HepG2 (cell line): ENCODE data around the gene TUBB3. TPM values are rescaled to one million over a fixed set of nuclear protein-coding genes. Genes with fewer than 3 reads are reported as not detected.

Experiments used
- ARID3A ChIP-seq: IDR thresholded peaks from 2 replicates; pipeline ENCODE4 v1.6.1; 2012; ENCODE audit warnings: low read depth, low read length, improper control_type of control experiment
- CCDC6 ChIP-seq: sonication (generic); formaldehyde crosslinking; IDR thresholded peaks from 2 replicates; pipeline ENCODE4 v1.8.1; 2022; ENCODE audit warnings: mild to moderate bottlenecking, missing genetic modification reagents, moderate library complexity
- CEBPB ChIP-seq: IDR thresholded peaks from 2 replicates; pipeline ENCODE4 v1.6.1; 2011; ENCODE audit warnings: low read depth, low read length, improper control_type of control experiment, borderline replicate concordance
- KLF15 ChIP-seq: sonication (generic); formaldehyde crosslinking; IDR thresholded peaks from 2 replicates; pipeline ENCODE4 v1.8.1; 2023; ENCODE audit warnings: borderline replicate concordance, mild to moderate bottlenecking, inconsistent platforms, missing genetic modification reagents, mixed read lengths
- MLX ChIP-seq: IDR thresholded peaks from 2 replicates; pipeline ENCODE4 v1.6.1; 2016
- POLR2A ChIP-seq, 2 experiments: IDR thresholded peaks; 2 replicates each; pipeline ENCODE4 v1.6.1; 2011; ENCODE audit warnings: low read depth in 2 of 2, low read length in 2 of 2, mild to moderate bottlenecking in 1 of 2, moderate library complexity in 1 of 2; ENCODE audit not compliant: insufficient read depth in 1 of 2
- SALL2 ChIP-seq: sonication (generic); formaldehyde crosslinking; IDR thresholded peaks from 2 replicates; pipeline ENCODE4 v1.8.1; 2023; ENCODE audit warnings: mild to moderate bottlenecking, missing genetic modification reagents, inconsistent platforms
- UBTF ChIP-seq: sonication (generic); formaldehyde crosslinking; IDR thresholded peaks from 2 replicates; pipeline ENCODE4 v1.4.0; 2020; ENCODE audit warnings: mild to moderate bottlenecking, missing genetic modification reagents
- XRCC5 ChIP-seq: fragments of 200-400 bp; formaldehyde crosslinking; optimal IDR thresholded peaks from 2 replicates; pipeline ENCODE3; 2017; ENCODE audit warnings: mild to moderate bottlenecking, low read length
- ZBTB46 ChIP-seq: sonication (generic); formaldehyde crosslinking; IDR thresholded peaks from 2 replicates; pipeline ENCODE4 v1.4.0; 2020; ENCODE audit warnings: mild to moderate bottlenecking, missing genetic modification reagents, borderline replicate concordance
- ZC3H4 ChIP-seq: sonication (generic); formaldehyde crosslinking; IDR thresholded peaks from 2 replicates; pipeline ENCODE4 v1.4.0; 2020; ENCODE audit warnings: missing genetic modification reagents, borderline replicate concordance
- ZNF34 ChIP-seq: sonication (generic); formaldehyde crosslinking; IDR thresholded peaks from 2 replicates; pipeline ENCODE4 v1.4.0; 2020; ENCODE audit warnings: mild to moderate bottlenecking, missing genetic modification reagents, borderline replicate concordance
- ZNF773 ChIP-seq: sonication (generic); formaldehyde crosslinking; IDR thresholded peaks from 2 replicates; pipeline ENCODE4 v1.4.0; 2020; ENCODE audit warnings: missing genetic modification reagents, borderline replicate concordance
- polyA plus RNA-seq, 8 experiments: library from polyadenylated mRNA; depleted of rRNA in 3 of 8; stranded (reverse) in 7 of 8; unstranded in 1 of 8; fragments of >200 nt; fragmentation: Illumina TruSeq in 4 of 8; extraction: Trizol in 4 of 8; gene quantifications; 2 replicates each; pipeline versions ENCODE4 v1.2.1 to v1.2.3, GENCODE V29; 2011 to 2016; ENCODE audit warnings: low read depth in 4 of 8, missing spikeins in 1 of 8, mixed read lengths in 1 of 8; ENCODE audit not compliant: insufficient read depth in 1 of 8
- total RNA-seq, 5 experiments: library from RNA; depleted of rRNA; stranded (reverse); fragments of >200 nt; fragmentation: Illumina TruSeq; extraction: Trizol; gene quantifications; 2 replicates each; pipeline ENCODE4 v1.2.3, GENCODE V29; 2016; ENCODE audit warnings: low read depth in 1 of 5
- TF ChIP-seq, protein P1 (sequence below), 2 experiments: sonication (generic) in 1 of 2; formaldehyde crosslinking in 1 of 2; IDR thresholded peaks; 2 replicates each; pipeline versions ENCODE4 v1.4.0 to v1.6.1; 2018 to 2020; ENCODE audit warnings: missing genetic modification reagents in 2 of 2, borderline replicate concordance in 1 of 2, low read depth in 1 of 2, mild to moderate bottlenecking in 1 of 2, missing biosample characterization in 1 of 2
- TF ChIP-seq, protein P2 (sequence below): sonication (generic); formaldehyde crosslinking; IDR thresholded peaks from 2 replicates; pipeline ENCODE4 v1.4.0; 2020; ENCODE audit warnings: missing genetic modification reagents, mild to moderate bottlenecking, borderline replicate concordance

Gene TUBB3
- total and polyA plus RNA-seq, 2 of the 13 experiments (the other 11 are each of a cell fraction or from before 2014, with no cell fraction given) = 110 to 185 TPM

GRCh38 chr16:89873972-89874689 lies 49.0 kb upstream of the TUBB3 start (continued):
- no peak for TF ChIP-seq CEBPB
- no peak for TF ChIP-seq SALL2
- TF ChIP-seq ZNF773 (CRISPR knock-in tag) = no peak
- peak; percentile 54; the same call in 1 of the 2 replicates for TF ChIP-seq ZC3H4 (CRISPR knock-in tag)
- no peak for TF ChIP-seq ZNF34 (CRISPR knock-in tag)
- 0 out of 2 replicates have a peak, but pooled peaks have one; percentile 40 for TF ChIP-seq MLX
- peak in 1 of 2 experiments; percentile 65 for TF ChIP-seq POLR2A (IDR thresholded peaks at IDR 0.05; ENCODE audit: insufficient read depth in 1 of 2, low read depth in 2 of 2, low read length in 2 of 2)
- TF ChIP-seq, protein P1, sequence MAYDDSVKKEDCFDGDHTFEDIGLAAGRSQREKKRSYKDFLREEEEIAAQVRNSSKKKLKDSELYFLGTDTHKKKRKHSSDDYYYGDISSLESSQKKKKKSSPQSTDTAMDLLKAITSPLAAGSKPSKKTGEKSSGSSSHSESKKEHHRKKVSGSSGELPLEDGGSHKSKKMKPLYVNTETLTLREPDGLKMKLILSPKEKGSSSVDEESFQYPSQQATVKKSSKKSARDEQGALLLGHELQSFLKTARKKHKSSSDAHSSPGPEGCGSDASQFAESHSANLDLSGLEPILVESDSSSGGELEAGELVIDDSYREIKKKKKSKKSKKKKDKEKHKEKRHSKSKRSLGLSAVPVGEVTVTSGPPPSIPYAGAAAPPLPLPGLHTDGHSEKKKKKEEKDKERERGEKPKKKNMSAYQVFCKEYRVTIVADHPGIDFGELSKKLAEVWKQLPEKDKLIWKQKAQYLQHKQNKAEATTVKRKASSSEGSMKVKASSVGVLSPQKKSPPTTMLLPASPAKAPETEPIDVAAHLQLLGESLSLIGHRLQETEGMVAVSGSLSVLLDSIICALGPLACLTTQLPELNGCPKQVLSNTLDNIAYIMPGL (CRISPR knock-in tag; IDR thresholded peaks at IDR 0.05; ENCODE audit: borderline replicate concordance in 1 of 2, low read depth in 1 of 2) = 0 out of 4 replicates have a peak, but pooled peaks of 1 of the 2 experiments have one; percentile 29
- 0 out of 2 replicates have a peak, but pooled peaks have one; percentile 4 for TF ChIP-seq CCDC6 (CRISPR knock-in tag)
- TF ChIP-seq, protein P2, sequence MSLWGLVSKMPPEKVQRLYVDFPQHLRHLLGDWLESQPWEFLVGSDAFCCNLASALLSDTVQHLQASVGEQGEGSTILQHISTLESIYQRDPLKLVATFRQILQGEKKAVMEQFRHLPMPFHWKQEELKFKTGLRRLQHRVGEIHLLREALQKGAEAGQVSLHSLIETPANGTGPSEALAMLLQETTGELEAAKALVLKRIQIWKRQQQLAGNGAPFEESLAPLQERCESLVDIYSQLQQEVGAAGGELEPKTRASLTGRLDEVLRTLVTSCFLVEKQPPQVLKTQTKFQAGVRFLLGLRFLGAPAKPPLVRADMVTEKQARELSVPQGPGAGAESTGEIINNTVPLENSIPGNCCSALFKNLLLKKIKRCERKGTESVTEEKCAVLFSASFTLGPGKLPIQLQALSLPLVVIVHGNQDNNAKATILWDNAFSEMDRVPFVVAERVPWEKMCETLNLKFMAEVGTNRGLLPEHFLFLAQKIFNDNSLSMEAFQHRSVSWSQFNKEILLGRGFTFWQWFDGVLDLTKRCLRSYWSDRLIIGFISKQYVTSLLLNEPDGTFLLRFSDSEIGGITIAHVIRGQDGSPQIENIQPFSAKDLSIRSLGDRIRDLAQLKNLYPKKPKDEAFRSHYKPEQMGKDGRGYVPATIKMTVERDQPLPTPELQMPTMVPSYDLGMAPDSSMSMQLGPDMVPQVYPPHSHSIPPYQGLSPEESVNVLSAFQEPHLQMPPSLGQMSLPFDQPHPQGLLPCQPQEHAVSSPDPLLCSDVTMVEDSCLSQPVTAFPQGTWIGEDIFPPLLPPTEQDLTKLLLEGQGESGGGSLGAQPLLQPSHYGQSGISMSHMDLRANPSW (CRISPR knock-in tag) = no peak
- TF ChIP-seq ARID3A = no peak
- TF ChIP-seq ZBTB46 (CRISPR knock-in tag) = no peak
- TF ChIP-seq KLF15 (CRISPR knock-in tag) = no peak
- TF ChIP-seq XRCC5 = peak; percentile 31
- TF ChIP-seq UBTF = no peak
